UCSD-AML1 (cell line): ENCODE data around the gene TMEM30B.
A peak's percentile ranks its signal among the peaks of the same experiment; 100 is the strongest.
"Not testable (repeated sequence)": the region's sequence is repeated elsewhere in the genome, so short reads cannot be mapped to it uniquely, and the experiment has no call there.

Experiments
- DNase-seq: peaks from one replicate; lab custom pipeline; 2025; ENCODE audit not compliant: unreplicated experiment; lab: John Stamatoyannopoulos, UW

Gene TMEM30B

DNA sequence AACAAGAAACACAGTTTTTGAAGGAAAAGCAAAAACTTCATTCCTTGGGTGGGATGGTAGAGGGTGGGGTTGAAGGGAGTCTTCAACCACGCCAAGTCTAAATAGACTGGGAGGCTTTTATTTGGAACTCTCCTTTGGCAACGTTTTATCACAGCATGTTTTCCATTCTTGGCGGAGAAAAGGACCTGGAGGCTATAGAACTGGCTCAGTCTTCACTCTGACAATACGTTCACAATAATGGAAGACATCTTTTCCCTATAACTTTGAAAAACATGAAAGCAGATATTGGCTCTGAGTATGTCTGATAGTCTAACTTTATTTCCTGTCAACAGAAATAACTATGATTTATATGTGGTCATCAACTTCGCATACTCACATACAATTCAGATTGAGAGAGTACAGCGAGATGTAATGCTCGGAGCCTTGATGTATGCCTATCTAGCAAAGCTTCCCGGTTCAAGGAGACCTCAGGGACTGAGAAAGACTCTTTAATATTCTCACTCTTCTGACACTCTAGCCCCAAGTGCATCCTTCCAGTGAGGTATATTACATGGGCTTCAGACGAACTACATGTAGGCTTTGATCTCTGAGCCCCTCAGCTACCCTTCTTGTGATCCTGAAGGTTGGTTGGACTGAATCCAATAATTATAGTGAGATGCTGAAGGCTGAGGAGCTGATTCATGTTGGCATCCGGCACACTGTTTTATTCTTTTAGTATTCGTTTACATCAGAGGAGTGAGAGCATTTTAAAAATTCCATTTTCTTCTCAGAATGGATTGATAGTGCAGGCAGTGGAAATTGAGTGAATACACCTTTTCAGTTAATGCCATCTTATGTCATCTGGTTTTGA is 14.0 kb downstream of the TMEM30B start:
- no peak for DNase-seq

DNA sequence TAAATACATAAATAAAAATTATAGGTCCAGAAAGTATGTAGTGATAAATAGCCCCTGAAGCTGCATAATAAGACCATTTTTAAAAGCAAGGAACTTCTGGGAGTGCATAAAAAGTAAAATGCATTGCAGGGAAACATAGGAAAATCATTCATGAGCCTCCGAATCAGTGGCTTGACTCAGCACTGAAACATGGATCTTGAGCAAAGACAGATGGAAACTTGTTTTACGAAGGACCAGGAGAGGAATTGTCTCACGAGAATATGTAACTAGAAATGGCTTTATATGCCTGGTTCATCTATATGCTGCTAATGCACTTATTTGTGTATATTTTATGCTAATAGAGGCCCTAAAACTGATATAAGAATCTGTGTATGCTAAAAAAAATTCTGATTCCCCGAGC is 14.7 kb downstream of the TMEM30B start:
- DNase-seq: no peak

DNA sequence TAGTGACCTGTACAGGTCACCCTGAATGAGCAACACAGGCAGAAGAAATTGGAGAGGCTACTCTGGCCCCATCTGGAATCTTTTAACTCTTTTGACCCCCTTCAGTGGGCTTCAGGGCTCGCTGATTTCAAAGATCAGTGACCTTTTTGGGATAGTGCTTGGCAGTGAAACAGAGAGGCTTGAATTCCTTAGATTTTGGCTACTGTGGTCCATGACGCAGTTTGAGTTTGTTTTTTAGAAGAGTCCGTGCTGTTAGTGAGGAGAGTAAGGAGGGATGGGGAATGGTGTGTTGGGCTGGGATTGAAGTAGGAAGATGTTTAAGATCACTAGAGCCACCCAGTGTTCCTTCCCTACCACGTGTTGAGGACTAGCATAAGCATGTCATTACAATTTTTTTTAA is 16.5 kb downstream of the TMEM30B start:
- DNase-seq: no peak

DNA sequence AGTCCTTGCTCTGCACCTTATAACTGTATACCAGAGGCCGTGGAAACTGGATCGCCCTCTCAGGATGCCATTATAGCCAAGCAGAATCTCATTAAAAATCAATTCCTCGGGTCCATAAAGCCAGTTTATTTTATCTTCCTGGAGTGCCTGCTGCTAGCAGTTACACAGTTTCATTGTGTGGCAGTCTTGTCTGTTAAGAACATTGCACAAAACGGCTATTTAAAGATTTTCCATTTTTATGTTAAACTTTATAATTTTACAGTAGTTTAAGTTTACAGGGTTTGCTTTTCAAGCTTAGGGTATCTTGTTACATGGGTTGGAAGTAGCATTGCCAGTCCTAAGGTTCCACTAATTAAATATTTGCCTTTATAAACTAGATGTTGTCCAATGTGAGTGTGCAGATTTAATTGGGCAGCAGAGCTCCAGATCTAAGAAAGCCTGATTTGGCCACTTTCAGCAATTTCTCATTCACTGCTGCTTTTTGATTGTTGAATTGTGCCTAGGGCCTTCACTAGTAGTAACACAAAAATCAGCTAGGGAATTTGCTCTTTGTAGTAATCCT is 17.0 kb downstream of the TMEM30B start:
- DNase-seq: no peak

DNA sequence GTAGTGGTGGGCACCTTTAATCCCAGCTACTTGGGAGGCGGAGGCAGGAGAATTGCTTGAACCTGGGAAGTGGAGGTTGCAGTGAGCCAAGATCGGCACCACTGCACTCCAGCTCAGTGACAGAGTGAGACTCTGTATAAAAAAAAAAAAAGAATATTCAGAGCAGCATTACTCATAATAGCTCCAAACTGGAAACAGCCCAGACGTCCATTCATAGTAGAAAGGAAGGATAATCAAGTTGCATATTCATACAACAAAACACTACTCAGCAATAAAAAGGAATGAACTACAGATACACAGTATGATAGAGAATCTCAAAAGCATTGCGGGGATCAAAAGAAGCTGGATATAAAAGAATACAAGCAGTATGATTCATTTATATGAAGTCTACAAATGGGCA is 19.1 kb downstream of the TMEM30B start:
- no peak for DNase-seq

DNA sequence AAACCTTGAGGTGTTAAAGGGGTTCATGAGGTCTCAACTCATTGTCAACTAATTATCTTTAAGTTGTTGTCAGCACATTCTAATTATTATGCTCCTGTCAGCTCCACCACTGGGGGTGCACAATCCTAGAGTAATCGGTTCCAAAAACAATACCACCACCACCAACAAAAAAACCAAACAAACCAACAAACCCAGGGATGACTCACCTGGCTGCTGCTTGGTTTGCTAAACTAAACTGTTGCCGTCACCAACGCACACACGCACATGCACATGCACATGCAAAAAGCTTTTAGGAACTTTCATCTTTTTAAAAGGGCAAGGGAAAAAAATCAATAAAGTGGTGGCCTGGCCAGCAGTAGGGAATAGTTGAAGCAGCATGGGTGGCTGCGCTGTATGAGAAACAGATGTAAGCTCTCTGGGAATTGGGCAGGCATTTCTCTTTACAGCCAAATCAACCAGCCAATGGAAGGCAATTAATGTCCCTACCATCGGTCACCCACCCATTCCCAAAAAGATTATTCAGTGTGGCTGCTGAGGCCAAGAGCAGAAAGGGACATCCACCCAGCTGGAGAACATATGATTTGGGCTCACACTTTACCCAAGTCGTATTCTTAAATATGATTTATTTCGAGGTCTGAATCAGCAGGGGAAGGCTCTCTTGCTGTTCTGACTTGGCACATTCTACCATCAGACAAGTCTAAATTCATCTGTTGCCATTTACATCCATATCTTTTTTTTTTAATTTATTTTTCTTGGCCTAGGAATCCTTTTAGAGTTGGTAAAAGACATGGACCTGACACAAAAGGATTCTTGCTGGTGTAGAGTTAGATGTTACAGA is 20.0 kb downstream of the TMEM30B start:
- no peak for DNase-seq

DNA sequence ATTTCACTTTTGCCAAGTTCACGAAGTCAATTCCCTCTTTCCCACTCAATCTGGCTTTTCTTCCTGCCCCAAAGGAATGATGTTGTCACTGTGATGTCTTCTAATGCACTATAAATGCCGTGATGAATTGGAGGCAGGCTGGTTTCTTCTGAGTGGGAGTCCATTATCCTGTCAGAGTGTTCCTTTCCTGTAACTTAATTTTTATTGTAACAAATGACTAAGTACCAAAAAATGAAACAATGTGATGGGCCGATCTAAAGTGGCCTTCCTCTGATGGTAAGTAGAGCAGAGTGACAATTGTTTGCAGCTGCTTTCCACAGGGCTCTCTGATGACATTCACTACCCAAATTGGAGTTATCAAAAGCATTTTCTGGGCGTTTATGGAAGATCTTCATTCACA is 22.2 kb downstream of the TMEM30B start:
- no peak for DNase-seq

DNA sequence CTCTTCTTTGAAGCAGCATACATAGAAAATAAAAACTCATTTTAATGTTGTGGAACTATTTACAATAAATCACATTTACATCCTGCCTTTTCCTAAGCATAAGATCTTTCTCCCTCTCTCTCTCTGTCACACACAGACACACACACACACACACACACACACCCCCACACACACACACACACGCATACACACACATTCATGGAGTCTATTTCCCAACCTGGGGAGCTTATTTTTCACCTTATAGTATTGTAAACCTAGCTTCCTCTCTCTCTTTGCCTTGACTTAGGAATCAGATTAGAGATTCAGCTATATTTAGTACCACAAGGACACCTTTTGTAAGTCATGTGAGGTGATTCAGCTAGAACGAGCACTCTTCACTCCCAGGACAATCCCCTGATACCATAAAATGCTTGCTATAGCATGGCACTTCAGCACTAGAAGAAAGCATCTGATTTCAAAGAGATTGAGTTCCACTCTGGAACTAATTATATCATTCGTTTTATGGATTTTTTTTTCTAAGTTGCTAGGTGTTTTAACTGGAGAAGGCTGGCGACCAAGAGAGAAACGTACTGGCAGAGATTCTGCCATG is 23.6 kb downstream of the TMEM30B start:
- DNase-seq: no peak

DNA sequence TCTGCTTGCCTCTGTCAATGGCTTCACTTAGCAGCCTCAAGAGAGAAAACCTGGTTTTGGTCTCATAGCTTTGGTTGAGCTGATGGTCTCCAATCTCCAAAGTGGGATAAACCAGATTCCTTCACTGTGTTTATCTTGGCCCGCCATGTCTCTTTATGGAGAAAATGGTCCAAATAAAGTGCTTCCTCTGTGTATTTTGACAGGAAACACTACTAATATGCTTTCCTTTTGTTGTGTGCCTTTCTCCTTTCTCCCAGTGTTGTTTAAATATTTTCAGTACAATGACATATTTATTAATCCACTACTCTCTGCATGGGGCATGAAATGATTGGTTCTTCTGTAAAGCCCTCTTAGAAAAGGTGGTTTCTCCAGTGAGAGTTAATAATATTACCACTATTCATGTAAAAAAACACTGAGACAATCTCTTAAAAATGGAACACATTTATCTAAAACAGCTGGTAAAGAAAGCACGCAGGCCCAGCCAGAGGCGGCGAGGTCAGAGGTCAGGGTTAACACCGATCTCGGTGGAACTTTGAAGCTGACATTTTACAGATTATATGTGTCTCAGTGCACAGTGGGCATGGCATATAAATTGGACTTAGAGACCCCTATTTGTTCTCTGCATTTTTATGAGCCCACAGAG is 24.2 kb downstream of the TMEM30B start:
- no peak for DNase-seq

DNA sequence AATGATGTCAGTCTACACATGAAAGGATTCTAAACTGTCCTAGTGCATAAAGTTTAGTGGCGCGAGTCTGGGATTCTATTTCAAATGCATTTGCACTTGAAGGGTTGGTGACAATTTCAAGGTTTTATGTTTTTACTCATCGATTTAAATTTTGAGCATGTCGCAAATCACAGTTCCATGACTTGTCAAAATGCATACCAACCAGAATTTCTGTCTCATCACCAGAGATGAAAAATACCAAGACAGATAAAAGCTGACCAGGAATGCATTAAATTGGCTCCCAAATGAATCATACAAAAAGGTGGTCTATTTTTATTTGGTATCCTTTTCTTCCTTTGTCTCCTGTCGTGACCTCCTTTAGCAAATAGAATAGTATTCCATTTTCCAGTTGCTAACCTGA is 25.2 kb downstream of the TMEM30B start:
- no peak for DNase-seq

DNA sequence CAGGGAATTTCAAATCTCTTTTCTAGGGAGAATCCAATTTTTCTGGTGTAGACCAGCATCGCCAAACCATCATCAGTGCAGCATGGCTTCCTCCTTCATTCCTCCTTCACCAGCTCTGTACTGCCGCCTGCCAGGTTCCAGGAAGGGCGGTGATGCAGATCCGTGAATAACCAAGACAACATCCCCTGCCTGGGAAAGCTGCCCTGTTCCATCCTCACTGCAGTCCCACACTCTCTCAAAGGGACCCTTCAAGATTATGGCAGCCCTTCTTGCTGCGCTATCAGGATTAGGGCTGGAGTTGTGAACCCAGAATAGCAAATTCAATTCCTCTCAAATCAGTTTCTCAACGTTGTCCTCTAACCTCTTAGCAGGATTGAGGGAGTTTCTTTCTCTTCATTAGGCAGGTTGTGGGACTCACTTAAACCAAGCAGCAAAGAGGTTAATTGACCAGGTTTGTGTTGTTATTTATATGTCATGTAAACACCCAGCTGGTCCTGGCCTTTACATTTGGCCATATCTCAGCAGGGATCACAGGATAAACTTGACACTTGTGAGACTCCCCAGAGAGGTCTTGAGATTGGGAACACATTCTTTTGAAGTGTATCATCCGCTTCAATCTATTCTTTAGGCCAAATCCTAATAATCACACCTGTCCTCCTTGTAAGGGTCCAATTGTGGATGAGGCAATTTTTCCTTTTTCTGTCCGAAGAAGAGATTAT is 26.2 kb downstream of the TMEM30B start:
- DNase-seq: no peak

DNA sequence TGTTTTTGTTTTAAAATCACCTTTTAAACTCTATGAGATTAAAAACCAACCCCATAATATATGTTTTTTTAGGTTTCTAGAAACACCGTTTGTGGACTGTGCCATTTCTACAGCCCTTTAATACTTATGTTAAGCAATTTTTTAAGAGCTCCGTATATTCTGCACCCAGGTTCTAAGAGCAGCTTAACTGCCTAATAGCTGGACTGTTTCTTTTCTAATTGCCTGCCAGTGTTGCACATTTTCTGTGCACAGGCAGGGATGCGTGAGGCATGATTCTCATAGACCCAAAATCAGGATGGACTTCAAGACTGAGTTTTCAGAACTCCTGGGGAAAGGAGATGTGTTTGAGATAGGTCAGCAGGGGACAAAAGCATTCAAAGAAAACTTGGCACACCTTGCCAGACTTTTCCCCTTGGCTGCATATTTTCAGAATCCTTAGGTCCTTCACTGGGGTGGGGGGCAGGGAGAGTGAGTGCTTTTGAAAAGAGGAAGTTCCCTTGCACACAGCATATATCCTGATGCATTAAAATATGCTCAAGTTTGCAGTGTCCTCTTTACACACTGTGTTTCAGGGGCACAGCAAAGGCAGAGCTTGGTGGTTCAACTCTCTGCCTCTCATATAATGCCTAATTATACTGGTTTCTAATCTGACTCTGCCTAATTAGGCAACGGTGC is 27.9 kb downstream of the TMEM30B start:
- peak; percentile 38 for DNase-seq

DNA sequence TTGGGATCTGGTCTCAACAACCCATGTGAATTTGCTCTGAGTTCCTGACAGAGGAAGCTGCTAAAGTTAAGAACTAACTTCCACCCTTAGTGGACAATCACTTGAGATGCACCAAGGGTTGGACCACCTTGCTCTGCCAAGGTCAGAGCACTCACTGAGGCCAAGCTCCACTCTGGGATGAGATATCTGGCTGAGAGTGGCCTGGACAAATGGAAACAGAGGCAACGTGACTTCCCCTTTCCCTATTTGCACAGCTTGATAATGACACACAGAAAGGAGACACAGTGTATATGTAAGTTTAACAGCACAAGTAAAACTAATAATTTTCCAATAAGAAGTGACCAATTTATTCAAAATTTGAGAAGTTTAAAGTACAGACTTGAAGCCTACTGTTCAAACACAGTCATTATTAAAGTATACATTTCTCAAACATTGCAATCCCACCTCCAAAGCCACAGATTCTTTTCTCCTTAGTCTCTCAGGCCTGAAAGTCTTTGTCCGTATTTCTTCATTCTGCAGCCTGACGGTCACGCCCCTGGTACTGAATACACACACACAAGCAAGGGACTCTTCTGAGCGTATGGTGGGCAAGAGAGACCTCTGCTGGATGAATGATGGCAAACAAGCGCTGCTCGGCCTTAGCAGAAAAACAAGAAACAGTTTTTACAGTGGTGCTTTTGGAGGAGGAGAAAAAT is 28.6 kb downstream of the TMEM30B start:
- DNase-seq: peak; percentile 62

DNA sequence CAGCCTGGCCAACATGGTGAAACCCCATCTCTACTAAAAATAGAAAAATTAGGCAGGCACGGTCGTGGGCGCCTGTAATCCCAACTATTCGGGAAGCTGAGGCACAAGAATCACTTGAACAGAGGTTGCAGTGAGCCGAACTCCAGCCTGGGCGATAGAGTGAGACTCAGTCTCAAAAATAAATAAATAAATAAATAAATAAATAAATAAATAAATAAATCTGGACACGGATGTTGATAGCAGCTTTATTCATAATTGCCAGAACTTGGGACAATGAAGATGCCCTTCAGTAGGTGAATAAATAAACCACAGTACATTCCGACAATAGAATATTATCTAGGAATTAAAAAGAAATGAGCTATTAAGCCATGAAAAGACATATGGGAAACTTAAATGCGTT is 31.1 kb downstream of the TMEM30B start:
- DNase-seq: no peak

DNA sequence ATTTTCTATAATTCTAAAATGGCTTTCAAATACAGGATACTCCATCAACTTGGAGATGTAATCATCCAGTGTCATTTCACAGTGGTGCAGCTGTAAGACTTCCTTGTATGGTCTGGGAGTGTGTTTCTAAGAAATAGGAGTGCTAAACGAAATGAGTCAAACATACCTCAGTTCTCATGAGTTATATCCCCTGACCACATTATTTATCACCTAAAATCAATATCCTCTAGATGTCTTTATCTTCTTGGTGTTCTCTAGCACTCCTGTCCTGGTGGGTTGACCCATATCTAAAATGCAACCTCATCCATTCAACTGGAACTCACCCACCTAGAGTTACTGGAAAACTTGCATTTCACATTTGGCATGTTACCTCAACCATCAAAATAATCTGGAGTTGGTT is 33.2 kb downstream of the TMEM30B start:
- no peak for DNase-seq

DNA sequence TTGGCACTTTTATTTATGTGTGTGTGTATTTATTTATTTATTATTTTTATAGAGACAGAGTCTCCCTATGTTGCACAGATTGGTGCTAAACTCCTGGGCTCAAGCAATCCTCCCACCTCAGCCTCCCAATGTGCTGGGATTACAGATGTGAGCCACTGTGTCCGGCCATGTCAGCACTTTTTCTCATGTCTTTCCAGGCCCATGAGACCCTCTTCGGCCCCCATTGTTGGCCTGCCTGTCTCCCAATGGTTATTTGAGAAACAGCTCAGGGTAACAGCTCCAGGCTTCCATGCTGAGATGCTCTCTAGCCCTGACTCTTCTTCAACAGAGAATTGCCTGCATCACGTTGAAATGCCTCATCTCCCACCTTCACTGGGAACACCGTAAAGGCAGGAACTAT is 34.4 kb downstream of the TMEM30B start:
- no peak for DNase-seq

DNA sequence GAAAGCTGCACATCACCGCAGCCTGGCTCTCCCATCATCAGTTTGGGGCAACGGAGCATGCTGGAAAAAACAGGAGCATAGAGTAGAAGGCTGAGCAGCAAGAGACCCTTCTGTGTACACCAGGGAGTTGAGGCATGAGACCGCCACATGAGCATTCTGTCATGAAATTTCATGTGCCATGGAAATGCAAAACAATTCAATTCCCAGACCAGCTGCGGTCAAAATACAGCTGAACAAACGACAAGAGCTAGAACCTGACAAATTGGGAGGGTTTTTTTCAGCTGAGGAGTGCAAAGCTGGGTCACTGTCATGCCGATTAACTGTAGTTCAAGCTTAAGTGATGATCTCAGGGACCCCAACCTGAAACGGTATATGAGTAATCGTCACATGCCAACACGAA is 37.1 kb downstream of the TMEM30B start:
- DNase-seq: no peak

DNA sequence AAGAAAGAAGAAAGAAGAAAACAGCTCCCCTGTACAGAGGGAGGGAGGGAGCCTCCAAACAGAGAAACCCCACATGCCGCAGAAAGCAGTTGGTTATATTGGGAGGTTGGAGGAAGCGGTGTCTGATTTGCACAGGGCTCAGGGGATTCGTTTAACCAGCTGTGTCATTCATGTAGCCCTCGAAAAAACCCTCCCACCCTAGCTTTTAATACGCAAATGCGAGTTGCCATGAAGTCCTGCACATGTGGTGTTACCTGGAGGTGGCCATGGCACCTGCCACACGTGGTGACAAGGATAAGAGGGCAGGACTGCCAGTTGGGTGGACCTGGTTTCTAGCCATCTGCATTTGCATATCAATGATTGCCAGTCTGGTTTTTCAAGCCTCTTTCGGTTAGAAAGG is 40.9 kb downstream of the TMEM30B start:
- no peak for DNase-seq

DNA sequence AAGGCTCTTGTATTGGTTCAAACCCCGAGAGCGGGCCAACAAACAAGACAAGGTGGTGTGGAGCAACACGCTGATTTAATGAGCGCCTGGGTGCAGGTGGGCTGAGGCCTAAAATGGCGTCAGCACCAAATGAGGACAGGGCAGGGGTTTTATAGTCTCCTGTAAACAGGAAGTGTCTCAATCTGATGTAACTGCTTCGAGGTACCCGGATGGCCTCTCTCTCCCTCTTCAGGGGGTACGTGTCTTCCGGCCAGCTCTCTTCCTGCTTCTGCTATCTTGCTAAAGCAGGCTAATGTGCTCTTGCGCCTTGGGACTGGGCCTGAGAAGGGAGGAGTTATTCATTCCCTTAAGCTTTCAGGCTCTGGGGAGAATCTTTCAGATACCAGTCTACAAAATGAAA is 41.9 kb downstream of the TMEM30B start:
- not testable (repeated sequence) for DNase-seq
